Peyer's patch (tissue), 4 donors: ENCODE data around the gene EFL1.

Experiments used
- CTCF ChIP-seq, 6 experiments: fragments of 450-650 bp in 4 of 6; fragments of 200-600 bp in 2 of 6; sonication (generic) in 1 of 6; IDR thresholded peaks; one replicate each; pipeline ENCODE4 v1.5.1; 2017 to 2019; ENCODE audit warnings: antibody characterized with exemption in 6 of 6, mild to moderate bottlenecking in 3 of 6, moderate library complexity in 1 of 6
- POLR2A ChIP-seq, 2 donors: fragments of 450-650 bp; IDR thresholded peaks; one replicate each; pipeline ENCODE4 v1.5.1; 2017; ENCODE audit warnings: antibody characterized with exemption in 2 of 2, mild to moderate bottlenecking in 2 of 2, moderate library complexity in 2 of 2

GRCh38 chr15:82137261-82137660, 125.3 kb downstream of the EFL1 start:
- TF ChIP-seq POLR2A (IDR thresholded peaks at IDR 0.05) = no peak
- TF ChIP-seq CTCF (IDR thresholded peaks at IDR 0.05) = no peak
